Epithelial cell of esophagus (primary cell): ENCODE results near the gene ST6GALNAC1.

Experiments used
- DNase-seq: peaks from one replicate; pipeline ENCODE4 v3.0.0; 2010; ENCODE audit warnings: low read depth
- H3K4me3 ChIP-seq: 2 replicates; pipeline ENCODE4 v1.5.1; 2011; ENCODE audit warnings: mild to moderate bottlenecking, low read length, control low read depth
- CTCF ChIP-seq: IDR thresholded peaks from 2 replicates; pipeline ENCODE4 v1.5.1; 2011; ENCODE audit warnings: low read depth, mild to moderate bottlenecking, low read length, control low read depth, inconsistent platforms; ENCODE audit not compliant: insufficient read depth; ENCODE audit errors: missing control alignments

ST6GALNAC1 gene

GRCh38 chr17:76645481-76645880 is 1.9 kb upstream of the ST6GALNAC1 start:
- H3K4me3 ChIP-seq = no peak overlapping the region
- no peak for TF ChIP-seq CTCF

GRCh38 chr17:76644995-76645394 is 1.4 kb upstream of the ST6GALNAC1 start:
- H3K4me3 ChIP-seq = no peak overlapping the region
- TF ChIP-seq CTCF = no peak
- no peak for DNase-seq

More at GRCh38 chr17:76645481-76645880, 1.9 kb upstream of the ST6GALNAC1 start:
- DNase-seq = no peak

GRCh38 chr17:76642994-76643393 is 563 bp downstream of the ST6GALNAC1 start:
- DNase-seq = peak; percentile 52
- no peak overlapping the region for H3K4me3 ChIP-seq
- no peak for TF ChIP-seq CTCF

GRCh38 chr17:76642032-76642561 is 1.5 kb downstream of the ST6GALNAC1 start:
- no peak for TF ChIP-seq CTCF
- H3K4me3 ChIP-seq = no peak overlapping the region
- no peak for DNase-seq

GRCh38 chr17:76641501-76641900 is 2.1 kb downstream of the ST6GALNAC1 start:
- H3K4me3 ChIP-seq = no peak overlapping the region
- peak; percentile 87 for DNase-seq
- no peak for TF ChIP-seq CTCF

- TF ChIP-seq CTCF = no peak
- H3K4me3 ChIP-seq = no peak overlapping the region
- DNase-seq = no peak
Measured at GRCh38 chr17:76640550-76641380, 2.8 kb downstream of the ST6GALNAC1 start.
